Hematopoietic multipotent progenitor cell treated with erythropoietin and hydrocortisone succinate and interleukin-3 and kit ligand, for 8 days (in vitro differentiated cells): ENCODE measurements around the gene DRAM1.
A peak's percentile ranks its signal among the peaks of the same experiment; 100 is the strongest.
"Not testable (repeated sequence)": the region's sequence is repeated elsewhere in the genome, so short reads cannot be mapped to it uniquely, and the experiment has no call there.

Experiments
- DNase-seq: peaks from one replicate; pipeline ENCODE4 v3.0.0-alpha.2; 2015

Gene DRAM1

GRCh38 chr12:101859664-101860607 lies 17.4 kb upstream of the DRAM1 start:
- DNase-seq = no peak

DNA sequence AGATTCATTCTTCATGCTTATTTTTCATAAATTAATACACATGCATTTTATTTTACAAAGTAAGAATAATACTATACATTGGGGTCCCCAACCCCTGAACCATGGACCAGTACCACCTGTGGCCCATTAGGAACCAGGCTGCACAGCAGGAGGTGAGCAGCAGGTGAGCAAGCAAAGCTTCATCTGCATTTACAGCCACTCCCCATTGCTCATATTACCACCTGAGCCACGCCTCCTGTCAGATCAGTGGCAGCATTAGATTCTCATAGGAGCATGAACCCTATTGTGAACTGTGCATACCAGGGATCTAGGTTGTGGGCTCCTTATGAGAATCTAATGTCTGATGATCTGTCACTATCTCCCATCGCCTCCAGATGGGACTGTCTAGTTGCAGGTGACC lies 15.7 kb upstream of the DRAM1 start:
- not testable (repeated sequence) for DNase-seq

DNA sequence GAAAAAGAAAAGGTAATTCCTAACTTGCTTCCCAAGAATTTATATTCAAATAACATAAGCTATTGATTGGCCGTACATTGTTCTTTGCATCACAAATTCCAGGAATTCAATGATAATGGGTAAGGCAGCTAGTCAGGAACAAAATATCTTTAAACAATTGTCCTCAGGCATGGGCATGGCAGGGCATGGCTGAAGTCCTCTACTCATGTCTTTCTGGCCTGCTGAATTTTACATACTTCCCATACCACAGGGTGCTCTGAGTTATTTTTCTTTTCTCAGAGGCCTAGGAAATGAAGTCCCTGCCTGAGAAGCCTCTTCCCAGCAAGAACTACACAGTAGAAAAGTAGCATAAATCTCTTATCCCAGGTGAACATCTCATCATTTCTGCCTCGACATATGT lies 15.1 kb upstream of the DRAM1 start:
- DNase-seq = no peak

DNA sequence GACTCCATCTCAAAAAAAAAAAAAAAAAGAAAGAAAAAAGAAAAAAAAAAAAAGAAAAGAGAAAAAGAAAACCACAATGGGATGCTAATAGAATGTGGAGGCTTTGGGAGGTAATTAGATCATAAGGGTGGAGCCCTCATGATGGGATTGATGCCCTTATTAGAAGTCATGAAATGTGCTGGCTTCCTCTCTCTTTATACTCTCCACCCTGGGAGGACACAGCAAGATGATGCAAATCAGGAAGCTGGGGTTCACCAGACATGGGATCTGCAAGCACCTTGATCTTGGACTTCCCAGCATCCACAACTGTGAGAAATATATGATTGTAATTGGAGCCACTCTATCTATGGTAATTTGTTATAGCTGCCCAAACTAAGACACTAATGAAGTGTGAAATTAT lies 13.4 kb upstream of the DRAM1 start:
- DNase-seq = no peak

DNA sequence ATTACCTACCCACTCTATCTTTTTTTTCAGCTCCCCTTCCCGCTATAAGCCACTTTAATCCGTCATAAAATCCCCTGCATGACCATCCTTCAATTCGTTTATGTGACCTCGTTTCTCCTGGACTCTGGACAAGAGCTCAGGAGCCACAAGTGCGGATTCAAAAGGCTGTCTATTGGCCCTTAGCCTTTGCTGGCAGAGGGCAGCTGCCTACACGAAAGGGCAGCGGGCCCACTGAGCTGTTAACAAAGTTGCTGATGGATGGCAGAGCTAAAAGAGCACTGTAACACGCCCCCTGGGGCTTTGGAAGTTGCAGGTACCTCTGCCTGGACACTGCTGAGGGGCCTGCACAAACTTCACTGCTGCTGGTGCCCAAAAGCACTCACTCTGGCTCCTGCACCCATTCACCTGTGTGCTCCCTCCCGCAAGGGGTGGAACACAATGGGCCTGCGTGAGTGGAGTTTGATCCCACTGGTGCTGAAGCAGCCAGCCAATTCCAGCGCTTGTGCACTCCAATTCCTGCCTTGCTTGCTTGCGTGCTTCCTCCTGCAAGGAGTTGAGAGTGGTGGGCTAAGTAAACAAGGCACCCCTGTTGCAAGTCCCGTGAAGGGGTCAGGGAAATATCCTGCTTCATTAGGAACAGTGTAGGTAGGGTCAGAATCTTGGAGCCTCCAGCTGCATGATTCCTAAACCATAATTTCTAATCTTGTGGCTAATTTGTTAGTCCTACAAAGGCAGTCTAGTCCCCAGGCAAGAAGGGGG lies 10.6 kb upstream of the DRAM1 start:
- DNase-seq = no peak

DNA sequence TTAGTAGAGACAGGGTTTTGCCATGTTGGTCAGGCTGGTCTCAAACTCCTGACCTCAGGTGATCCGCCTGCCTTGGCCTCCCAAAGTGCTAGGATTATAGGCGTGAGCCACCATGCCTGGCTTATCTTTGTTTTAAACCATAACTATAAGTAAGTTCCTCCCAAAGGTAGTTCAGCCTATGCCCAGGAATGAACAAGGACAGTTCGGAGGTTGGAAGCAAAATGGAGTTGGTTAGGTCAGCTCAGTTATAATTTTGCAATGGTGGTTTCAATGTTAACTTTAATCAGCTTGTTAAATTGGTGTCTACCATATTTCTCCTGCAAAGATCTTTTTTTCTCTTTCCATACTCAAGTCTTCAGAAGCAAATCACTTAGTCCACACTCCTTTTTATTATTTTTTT lies 9.8 kb upstream of the DRAM1 start:
- DNase-seq = not testable (repeated sequence)

DNA sequence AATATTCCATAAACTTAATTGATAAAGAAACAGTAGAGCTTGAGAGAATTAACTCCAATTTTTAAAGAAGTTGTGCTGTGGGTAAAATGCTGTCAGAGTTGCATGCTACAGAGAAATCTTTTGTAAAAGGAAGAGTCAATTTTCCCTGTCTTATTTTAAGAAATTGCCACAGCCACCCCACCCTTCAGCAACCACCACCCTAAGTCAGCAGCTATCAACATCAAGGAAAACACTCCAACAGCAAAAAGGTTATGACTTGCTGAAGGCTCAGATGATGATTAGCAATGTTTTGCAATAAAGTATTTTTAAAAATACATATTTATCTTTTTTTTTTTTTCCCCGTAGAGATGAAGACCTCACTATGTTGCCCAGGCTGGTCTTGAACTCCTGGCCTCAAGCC lies 6.5 kb upstream of the DRAM1 start:
- DNase-seq = no peak

DNA sequence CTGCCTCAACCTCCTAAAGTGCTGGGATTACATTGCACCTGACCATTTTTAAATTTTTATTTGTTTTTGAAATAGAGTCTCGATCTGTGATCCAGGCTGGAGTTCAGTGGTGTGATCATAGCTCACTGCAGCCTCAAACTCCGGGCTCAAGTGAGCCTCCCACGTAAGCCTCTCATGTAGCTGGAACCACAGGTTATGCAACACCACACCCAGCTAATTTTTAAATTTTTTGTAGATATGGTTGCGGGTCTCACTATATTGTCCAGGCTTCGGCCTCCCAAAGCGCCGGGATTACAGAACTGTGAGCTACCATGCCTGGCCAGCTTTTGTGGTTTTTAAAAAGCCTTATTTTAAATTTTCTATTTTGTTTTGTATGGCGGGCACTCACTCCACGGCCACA lies 2.2 kb upstream of the DRAM1 start:
- no peak for DNase-seq

- peak; percentile 36 for DNase-seq
Measured at GRCh38 chr12:101876322-101876860, 989 bp upstream of the DRAM1 start.

DNA sequence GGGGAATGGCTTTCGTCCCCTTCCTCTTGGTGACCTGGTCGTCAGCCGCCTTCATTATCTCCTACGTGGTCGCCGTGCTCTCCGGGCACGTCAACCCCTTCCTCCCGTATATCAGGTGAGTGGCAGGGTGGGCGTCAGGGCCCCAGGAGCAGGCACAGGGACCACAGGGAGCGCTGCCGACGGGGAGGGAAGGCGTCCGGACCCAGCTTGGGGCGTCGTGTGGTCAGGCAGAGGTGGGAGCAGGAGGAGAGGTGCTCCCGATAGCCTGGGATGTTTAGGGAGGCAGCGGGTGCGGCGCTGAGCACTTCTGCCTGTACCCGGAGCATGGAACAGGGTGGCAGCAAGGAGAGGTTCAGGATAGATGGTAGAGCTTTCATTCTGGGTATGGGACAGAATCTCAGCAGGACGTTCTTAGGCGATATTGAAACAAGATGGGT lies 444 bp downstream of the DRAM1 start:
- DNase-seq = peak; percentile 34

DNA sequence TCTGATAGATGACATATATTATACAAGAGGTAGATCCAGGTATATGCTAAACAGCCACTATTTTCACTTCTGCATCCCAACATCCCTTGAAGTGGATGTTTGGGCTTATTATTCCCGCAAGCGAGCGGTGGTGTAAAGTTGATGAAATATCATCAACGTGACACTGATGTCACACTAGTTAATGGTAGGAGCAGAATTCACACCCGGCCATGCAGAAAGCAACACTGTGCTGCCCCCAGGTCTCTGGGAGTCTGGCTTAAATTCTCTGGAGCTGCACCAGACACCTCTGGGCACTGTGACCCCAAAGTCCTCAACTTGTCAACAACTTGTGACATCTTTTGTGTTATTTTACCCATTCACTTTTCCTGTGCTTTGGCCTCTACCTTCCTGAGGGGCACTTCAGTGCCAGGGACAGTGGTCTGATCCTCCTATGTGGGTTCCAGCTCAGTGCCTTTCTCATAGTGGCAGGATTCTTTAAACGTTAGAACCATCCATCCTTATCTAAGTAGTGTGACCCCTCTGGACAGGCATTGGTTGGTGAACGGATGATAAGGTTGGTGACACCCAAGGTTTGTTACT lies 952 bp downstream of the DRAM1 start:
- peak; percentile 95 for DNase-seq

GRCh38 chr12:101880769-101881168 lies 3.4 kb downstream of the DRAM1 start:
- no peak for DNase-seq

GRCh38 chr12:101881228-101881627 lies 3.8 kb downstream of the DRAM1 start:
- no peak for DNase-seq

DNA sequence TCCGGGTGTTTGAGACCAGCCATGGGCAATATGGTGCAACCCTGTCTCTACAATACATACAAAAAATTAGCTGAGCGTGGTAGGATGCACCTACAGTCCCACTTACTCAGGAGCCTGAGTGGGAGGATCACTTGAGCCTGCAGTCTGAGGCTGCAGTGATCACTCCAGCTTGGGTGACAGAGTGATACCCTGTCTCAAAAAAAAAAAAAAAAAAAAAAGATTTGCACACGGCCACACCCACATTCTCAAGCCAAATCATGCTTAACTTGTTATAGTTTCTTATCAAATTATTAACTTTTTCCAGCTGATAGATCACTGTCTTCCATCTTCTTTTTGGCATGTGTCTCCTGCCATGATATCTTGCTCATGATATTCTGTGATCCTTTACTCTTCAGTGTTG lies 6.8 kb downstream of the DRAM1 start:
- DNase-seq = no peak

GRCh38 chr12:101884781-101885340 lies 7.5 kb downstream of the DRAM1 start:
- not testable (repeated sequence) for DNase-seq

DNA sequence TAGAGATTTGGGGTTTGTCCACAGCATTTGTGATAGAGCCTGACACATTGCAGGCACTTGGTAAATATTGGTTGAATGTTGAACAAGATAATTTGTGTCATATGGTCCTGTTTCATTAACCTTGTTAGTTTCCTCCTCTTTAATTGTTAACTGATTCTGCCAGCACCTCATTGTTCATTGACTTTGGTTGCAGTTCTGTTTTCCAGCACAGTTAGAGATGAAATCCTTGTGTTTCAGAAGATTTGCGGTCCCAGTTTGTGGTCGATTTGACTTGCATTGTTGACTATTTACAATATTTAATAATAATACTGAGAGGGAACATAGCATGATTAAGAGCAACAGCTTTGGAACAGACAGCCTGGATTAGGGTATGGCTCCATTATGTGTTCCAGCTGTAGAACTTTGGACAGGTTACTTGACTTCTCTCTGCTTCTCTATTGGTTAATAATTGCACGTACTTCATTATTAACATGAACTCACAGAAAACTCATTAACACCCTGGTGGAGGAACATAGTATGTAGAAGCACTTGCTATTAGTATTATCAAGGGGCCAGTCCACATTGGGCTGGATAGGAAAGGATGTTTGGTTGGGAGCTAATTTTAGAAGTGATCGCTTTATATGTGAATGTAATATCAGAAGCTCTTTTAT lies 8.7 kb downstream of the DRAM1 start:
- DNase-seq = no peak

DNA sequence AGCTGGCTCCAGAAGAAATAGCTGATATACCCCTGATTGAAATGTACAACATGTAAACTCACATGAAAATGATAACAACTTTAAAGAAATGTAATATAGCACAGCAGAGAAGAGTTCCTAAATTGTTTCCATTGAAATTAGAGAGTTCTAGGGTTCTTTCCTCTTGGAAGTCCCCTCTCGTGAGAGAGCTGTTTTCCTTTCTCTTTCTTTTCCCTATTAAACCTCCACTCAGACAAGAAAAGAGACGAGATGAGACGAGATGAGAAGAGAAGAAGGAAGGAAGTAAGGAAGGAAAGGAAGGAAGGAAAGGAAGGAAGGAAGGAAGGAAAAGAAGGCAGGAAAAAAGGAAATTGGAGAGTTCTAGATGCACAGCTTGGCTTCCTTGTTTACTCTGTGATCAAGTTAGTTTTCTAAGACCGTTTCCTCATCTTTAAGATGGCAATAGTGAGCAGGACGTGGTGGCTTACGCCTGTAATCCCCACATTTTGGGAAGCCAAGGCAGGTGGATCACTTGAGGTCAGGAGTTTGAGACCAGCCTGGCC lies 11.9 kb downstream of the DRAM1 start:
- no peak for DNase-seq

- DNase-seq = peak; percentile 57
Measured at GRCh38 chr12:101891462-101891971, 14.1 kb downstream of the DRAM1 start.

GRCh38 chr12:101892794-101893193 lies 15.4 kb downstream of the DRAM1 start:
- no peak for DNase-seq

- no peak for DNase-seq
Measured at GRCh38 chr12:101901777-101902176, 24.4 kb downstream of the DRAM1 start.

DNA sequence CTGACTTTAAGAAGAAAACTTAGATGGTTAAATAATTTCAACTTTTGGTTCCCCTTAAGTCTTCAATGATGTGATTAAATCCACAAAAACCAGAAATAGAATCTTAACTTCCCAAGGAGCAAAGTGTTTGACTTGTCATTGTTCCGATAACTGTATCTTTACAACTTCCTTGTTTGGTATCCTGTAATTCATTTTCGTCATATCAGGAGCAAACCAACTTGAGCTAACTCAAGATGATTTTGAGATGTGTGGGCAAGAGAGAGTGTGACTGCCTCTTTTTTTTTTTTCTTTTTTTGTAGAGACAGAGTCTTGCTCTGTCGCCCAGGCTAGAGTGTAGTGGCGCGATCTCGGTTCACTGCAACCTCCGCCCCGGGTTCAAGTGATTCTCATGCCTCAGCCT lies 25.3 kb downstream of the DRAM1 start:
- DNase-seq = peak; percentile 68

- no peak for DNase-seq
Measured at GRCh38 chr12:101906226-101906625, 28.8 kb downstream of the DRAM1 start.
